ENCODE data around the gene LSM14A. TPM values are rescaled to one million over a fixed set of nuclear protein-coding genes. Genes with fewer than 3 reads are reported as not detected.

The LSM14A gene
- total RNA-seq, 4 donors from 2014 or later, result 94.4 to 172 (median 130) TPM

DNA sequence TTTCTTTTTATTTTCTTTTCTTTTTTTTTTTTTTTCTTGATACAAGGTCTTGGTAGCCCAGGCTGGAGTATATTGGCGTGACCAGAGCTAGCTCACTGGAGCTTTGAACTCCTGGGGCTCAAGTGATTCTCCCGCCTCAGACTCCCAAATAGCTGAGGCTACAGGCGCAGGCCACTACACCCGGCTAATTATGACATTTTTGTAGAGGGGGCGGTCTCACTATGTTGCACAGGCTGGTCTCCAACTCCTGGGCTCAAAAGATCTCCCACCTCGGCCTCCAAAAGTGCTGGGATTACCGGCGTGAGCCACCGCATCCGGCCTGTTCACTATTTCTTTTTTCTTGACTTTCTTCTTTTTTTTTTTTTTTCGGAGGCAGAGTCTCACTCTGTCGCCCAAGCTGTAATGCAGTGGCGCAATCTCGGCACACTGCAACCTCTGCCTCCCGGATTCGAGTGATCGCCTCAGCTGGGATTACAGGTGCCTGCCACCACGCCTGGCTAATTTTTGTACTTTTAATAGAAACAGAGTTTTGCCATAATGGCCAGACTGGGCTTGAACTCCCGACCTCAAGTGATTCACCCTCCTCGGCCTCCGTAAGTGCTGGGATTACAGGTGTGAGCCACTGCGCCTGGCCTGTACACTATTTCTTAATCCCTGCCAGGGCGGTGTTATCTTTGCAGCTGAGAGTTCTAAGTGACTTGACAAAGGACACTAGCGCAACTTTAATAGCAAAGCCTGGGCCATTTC lies 37.1 kb upstream of the LSM14A start:
- intact Hi-C loops (cut with DNase I), result no loop called here
- peaks cover 9 to 12% (median 12%) of the 10 kb centered on the region in 4 donors for H3K4me1 ChIP-seq
- TF ChIP-seq POLR2AphosphoS5 (IDR thresholded peaks at IDR 0.05) (no peak), POLR2A (IDR thresholded peaks at IDR 0.05; ENCODE audit: low read depth) (no peak), EP300 (IDR thresholded peaks at IDR 0.05) (no peak), CTCF (IDR thresholded peaks at IDR 0.05) (no peak)

DNA sequence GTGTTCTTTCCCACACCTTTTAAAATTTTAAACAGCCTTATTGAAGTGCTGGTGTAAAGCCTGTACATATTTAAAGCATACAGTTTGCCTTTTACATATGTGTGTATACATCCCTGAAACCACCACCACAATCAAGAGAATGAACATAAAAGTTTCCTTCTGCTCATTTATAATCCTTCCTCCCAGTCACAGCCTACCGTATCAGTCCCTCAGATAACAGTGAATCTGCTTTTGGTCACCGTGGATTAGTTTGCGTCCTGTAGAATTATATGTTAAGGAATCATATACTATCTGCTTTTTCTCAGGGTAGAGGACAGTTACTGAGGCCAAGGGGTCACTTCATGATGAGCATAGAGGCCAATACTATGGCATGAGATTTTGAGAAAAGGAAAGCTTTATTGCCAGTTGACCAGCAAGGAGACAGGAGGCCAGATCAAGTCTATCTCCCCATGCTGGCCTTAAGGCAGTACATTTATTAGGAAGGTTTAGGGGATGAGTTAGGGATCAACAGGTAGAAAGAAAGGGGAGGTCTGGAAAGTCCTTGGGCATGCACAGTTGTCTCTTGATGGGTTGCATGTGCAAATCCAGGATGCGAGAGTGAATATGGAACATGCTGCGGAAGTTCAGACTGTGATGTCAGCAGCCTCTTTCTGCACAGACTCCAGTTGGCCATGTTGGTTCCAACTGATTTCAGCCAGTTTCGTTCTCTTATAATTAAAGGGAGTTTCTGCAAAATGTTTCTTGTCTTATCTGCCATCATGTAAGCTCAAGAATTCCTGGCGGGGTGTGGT lies 36.3 kb upstream of the LSM14A start:
- no peak for TF ChIP-seq EP300 (IDR thresholded peaks at IDR 0.05)
- no peak for TF ChIP-seq POLR2AphosphoS5 (IDR thresholded peaks at IDR 0.05)
- no peak for TF ChIP-seq POLR2A (IDR thresholded peaks at IDR 0.05; ENCODE audit: low read depth)
- TF ChIP-seq CTCF (IDR thresholded peaks at IDR 0.05), result no peak
- Histone ChIP-seq H3K27ac (replicated peaks in 1 of 4) (no peak overlapping the region), H3K4me1 (peaks cover 9 to 12% (median 12%) of the 10 kb centered on the region in 4 donors), H3K27me3 (no peaks in the 10 kb centered on the region), H3K4me3 (no peak overlapping the region), H3K9me3 (no peaks in the 10 kb centered on the region), H3K36me3 (no peaks in the 10 kb centered on the region)
- no peak for DNase-seq (ENCODE audit: extremely low spot score)
- intact Hi-C loops (cut with DNase I), result no loop called here
- WGBS, result 85% methylated on average over 7 of the region's 7 CpGs

More for the DNA sequence above, 37.1 kb upstream of the LSM14A start:
- Histone ChIP-seq H3K36me3 (no peaks in the 10 kb centered on the region), H3K27ac (replicated peaks in 1 of 4) (peak overlapping the region; percentile 84 to 95 (median 88)), H3K27me3 (no peaks in the 10 kb centered on the region), H3K4me3 (peak overlapping the region; percentile 65 to 95 (median 71)), H3K9me3 (no peaks in the 10 kb centered on the region)
- DNase-seq (ENCODE audit: extremely low spot score), result no peak
- WGBS, result 88% methylated on average over 24 of the region's 24 CpGs

GRCh38 chr19:34141025-34141424 lies 31.3 kb upstream of the LSM14A start:
- no peaks in the 10 kb centered on the region for H3K27me3 ChIP-seq
- intact Hi-C loops (cut with DNase I), result no loop called here
- no peak overlapping the region for H3K4me3 ChIP-seq
- H3K9me3 ChIP-seq, result no peaks in the 10 kb centered on the region
- WGBS, result 64% methylated on average over 5 of the region's 5 CpGs
- no peak overlapping the region for H3K27ac ChIP-seq (replicated peaks in 1 of 4)
- TF ChIP-seq CTCF (IDR thresholded peaks at IDR 0.05) (no peak), POLR2AphosphoS5 (IDR thresholded peaks at IDR 0.05) (no peak), EP300 (IDR thresholded peaks at IDR 0.05) (no peak), POLR2A (IDR thresholded peaks at IDR 0.05; ENCODE audit: low read depth) (no peak)
- H3K4me1 ChIP-seq, result no peaks in the 10 kb centered on the region
- no peaks in the 10 kb centered on the region for H3K36me3 ChIP-seq
- no peak for DNase-seq (ENCODE audit: extremely low spot score)

DNA sequence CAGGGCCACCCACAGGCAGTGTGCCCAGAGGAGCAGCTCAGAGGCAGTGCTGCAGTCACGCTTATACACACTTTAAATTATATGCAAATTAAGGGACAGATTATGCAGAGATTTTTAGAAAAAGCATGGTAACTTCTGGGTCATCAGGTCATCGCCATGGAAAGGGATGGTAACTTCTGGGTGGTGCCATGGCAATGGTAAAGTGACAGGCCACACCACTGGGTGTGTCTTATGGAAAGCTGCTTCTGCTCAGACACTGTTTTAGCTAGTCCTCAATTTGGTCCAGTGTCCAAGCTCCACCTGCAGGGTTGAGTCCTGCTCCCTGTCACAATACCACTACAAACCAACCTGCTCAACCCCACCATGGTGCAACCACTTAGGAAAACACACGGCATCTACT lies 29.9 kb upstream of the LSM14A start:
- WGBS, result 64% methylated on average over 3 of the region's 3 CpGs
- no peaks in the 10 kb centered on the region for H3K27me3 ChIP-seq
- intact Hi-C loops (cut with DNase I), result loop anchor here (2.0 kb wide), 1 partner anchor 364 kb away; no protein-coding TSS in a partner anchor
- TF ChIP-seq POLR2AphosphoS5 (IDR thresholded peaks at IDR 0.05) (no peak), EP300 (IDR thresholded peaks at IDR 0.05) (no peak), CTCF (IDR thresholded peaks at IDR 0.05) (no peak), POLR2A (IDR thresholded peaks at IDR 0.05; ENCODE audit: low read depth) (no peak)
- no peaks in the 10 kb centered on the region for H3K4me1 ChIP-seq
- no peaks in the 10 kb centered on the region for H3K9me3 ChIP-seq
- no peak for DNase-seq (ENCODE audit: extremely low spot score)
- H3K36me3 ChIP-seq, result no peaks in the 10 kb centered on the region
- H3K27ac ChIP-seq (replicated peaks in 1 of 4), result no peak overlapping the region
- no peak overlapping the region for H3K4me3 ChIP-seq
